Measurements from ENCODE around the gene MAP7.

DNA sequence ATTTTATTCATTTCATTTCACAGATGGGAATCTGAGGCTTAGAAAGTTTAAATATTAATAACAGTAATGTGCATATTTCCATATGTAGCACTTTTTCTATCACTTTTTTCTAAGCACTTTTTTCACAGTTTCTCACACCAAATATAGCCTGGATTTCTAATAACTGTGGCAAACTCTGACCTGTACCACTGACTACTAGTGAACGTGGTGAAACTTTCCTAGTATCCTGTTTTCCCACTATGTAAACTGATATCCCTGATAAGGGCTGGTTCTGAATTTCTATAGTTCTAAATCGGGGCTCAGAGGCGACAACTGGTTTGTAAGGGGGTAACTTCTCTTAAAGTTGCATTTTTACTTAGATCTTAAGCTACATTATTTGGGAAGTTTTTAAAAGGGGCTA, 32.6 kb downstream of the MAP7 start:
- no peak for TF ChIP-seq CTCF (IDR thresholded peaks at IDR 0.05)
- no peak for TF ChIP-seq POLR2A (IDR thresholded peaks at IDR 0.05)
- TF ChIP-seq POLR2AphosphoS5 (IDR thresholded peaks at IDR 0.05), result no peak
- TF ChIP-seq EP300 (IDR thresholded peaks at IDR 0.05; ENCODE audit: low read depth), result no peak

All from transverse colon (tissue), 4 donors.